Heart left ventricle (tissue), 13 donors: Measurements from ENCODE around the gene CFAP65.

Source experiments
- CTCF ChIP-seq, 12 donors: fragments of 200-600 bp; sonication (generic) in 4 of 12; IDR thresholded peaks; one replicate each; pipeline versions ENCODE4 v1.5.0 to v1.8.0; 2018 to 2022; ENCODE audit warnings: antibody characterized with exemption in 12 of 12, mild to moderate bottlenecking in 5 of 12
- POLR2A ChIP-seq, 2 donors: fragments of 450-650 bp; IDR thresholded peaks; one replicate each; pipeline ENCODE4 v1.6.1; 2017; ENCODE audit warnings: antibody characterized with exemption in 2 of 2, mild to moderate bottlenecking in 2 of 2, moderate library complexity in 2 of 2
- donor health status: ischemic (EF 13 %, LVEDD 7.1; RV severe dilation, severe dysfunction).
- donor health status: DM: no; HTN: yes; CAD: no.
- donor health status: DM: no; HTN: no; CAD: no.
- donor health status: ischemic (EF 25% LVEDD 6.9; RV normal size, moderate dysfunction).
- donor health status: ischemic (EF 25% LVEDD 5.7; RV mildly dilated, moderate dysfunction).
- donor health status: ischemic (EF 35%, LVEDD 5.7; RV mildly dilated, moderate dysfunction).
- donor health status: nonischemic (EF 11% LVEDD 7.7; RV severe dilation, severe dysfunction).
- donor health status: DM: yes; HTN: yes; CAD: no.
- donor health status: PGD.
- donor health status: ischemic (EF 29% LVEDD 5.4; RV normal size, mild dysfunction).
- donor health status: nonischemic (EF 23%, LVEDD 6.1; RV moderate dilation, normal function).

- TF ChIP-seq POLR2A (IDR thresholded peaks at IDR 0.05) (no peak), CTCF (IDR thresholded peaks at IDR 0.05) (no peak)
These were observed 18.7 kb downstream of the CFAP65 start for GRCh38 chr2:219022616-219023015.
